Bronchial epithelial cell (primary cell): ENCODE data around the gene TNIP2. TPM values are rescaled to one million over a fixed set of nuclear protein-coding genes. Genes with fewer than 3 reads are reported as not detected.

Source experiments
- DNase-seq: peaks from one replicate; pipeline ENCODE4 v3.0.0-alpha.2; 2010; ENCODE audit warnings: low read depth
- FAIRE-seq: peaks from 2 replicates; lab custom pipeline; 2011; peaks lifted over from hg19 to GRCh38; lab: Jason Lieb, UNC
- H3K27me3 ChIP-seq: 2 replicates; pipeline ENCODE4 v1.5.1; 2011; ENCODE audit warnings: low read length; ENCODE audit not compliant: control insufficient read depth, insufficient read depth
- H3K36me3 ChIP-seq: 2 replicates; pipeline ENCODE4 v1.5.1; 2011; ENCODE audit warnings: low read length; ENCODE audit not compliant: control insufficient read depth, insufficient read depth
- H3K4me3 ChIP-seq: 2 replicates; pipeline ENCODE4 v1.5.1; 2011; ENCODE audit warnings: mild to moderate bottlenecking, low read depth, low read length, control low read depth
- CTCF ChIP-seq: IDR thresholded peaks from 2 replicates; pipeline ENCODE4 v1.5.1; 2011; ENCODE audit warnings: mild to moderate bottlenecking, moderate library complexity, low read length, control low read depth, inconsistent platforms; ENCODE audit not compliant: insufficient read depth, severe bottlenecking
- total RNA-seq: library from RNA; depleted of rRNA; stranded (reverse); fragments of >200 nt; gene quantifications from 2 replicates; pipeline ENCODE4 v1.2.1, GENCODE V29; 2014

The TNIP2 gene
- total RNA-seq, 1 donor from 2014 or later, result 64.5 TPM

- no peak overlapping the region for H3K4me3 ChIP-seq
- no peaks in the 10 kb centered on the region for H3K36me3 ChIP-seq
- TF ChIP-seq CTCF, result no peak
- H3K27me3 ChIP-seq, result no peaks in the 10 kb centered on the region
- FAIRE-seq, result no peak
- DNase-seq, result no peak
Observed at GRCh38 chr4:2787230-2788100, 31.3 kb upstream of the TNIP2 start.

- Histone ChIP-seq H3K4me3 (no peak overlapping the region), H3K36me3 (no peaks in the 10 kb centered on the region), H3K27me3 (no peaks in the 10 kb centered on the region)
- TF ChIP-seq CTCF, result no peak
- FAIRE-seq (no peak), DNase-seq (no peak)
Observed at GRCh38 chr4:2786794-2787229, 30.7 kb upstream of the TNIP2 start.

GRCh38 chr4:2786152-2786671, 30.1 kb upstream of the TNIP2 start:
- no peak overlapping the region for H3K4me3 ChIP-seq
- no peak for TF ChIP-seq CTCF
- no peaks in the 10 kb centered on the region for H3K36me3 ChIP-seq
- DNase-seq, result no peak
- H3K27me3 ChIP-seq, result no peaks in the 10 kb centered on the region
- FAIRE-seq, result no peak

GRCh38 chr4:2785613-2786012, 29.5 kb upstream of the TNIP2 start:
- TF ChIP-seq CTCF, result no peak
- no peaks in the 10 kb centered on the region for H3K27me3 ChIP-seq
- DNase-seq (peak; percentile 29), FAIRE-seq (no peak)
- H3K36me3 ChIP-seq, result no peaks in the 10 kb centered on the region
- no peak overlapping the region for H3K4me3 ChIP-seq

GRCh38 chr4:2783790-2784189, 27.7 kb upstream of the TNIP2 start:
- Histone ChIP-seq H3K36me3 (no peaks in the 10 kb centered on the region), H3K4me3 (no peak overlapping the region), H3K27me3 (no peaks in the 10 kb centered on the region)
- FAIRE-seq (no peak), DNase-seq (no peak)
- no peak for TF ChIP-seq CTCF
